ENCODE measurements around the gene TMEM267. TPM values are rescaled to one million over a fixed set of nuclear protein-coding genes. Genes with fewer than 3 reads are reported as not detected.

TMEM267 gene
- total and polyA plus RNA-seq, 2 of the 4 experiments (the other 2 are of a cell fraction): 9.2 to 12.0 TPM

DNA sequence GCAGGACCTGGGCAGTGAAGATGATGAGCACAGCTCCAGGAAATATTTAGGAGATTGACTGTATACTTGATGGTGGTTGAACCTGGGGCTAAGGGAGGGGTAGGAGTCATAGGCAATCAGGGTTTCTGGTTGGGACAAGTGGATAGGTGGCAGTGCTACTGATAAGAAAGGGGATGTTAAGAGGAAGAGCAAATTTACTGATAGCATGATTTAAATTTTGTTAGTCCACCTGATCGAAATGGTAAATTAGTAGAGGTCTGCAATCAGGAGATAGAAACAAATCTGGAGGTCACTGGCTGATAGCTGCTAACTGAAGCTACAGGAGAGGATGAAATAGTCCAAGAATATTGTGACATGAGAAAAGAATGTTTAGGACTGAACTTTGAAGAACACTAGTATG, 37.0 kb upstream of the TMEM267 start:
- POLR2A ChIA-PET (ENCODE audit: unreplicated experiment): no interaction called here
- no peak for ATAC-seq (ENCODE audit: low read depth)
- 100% methylated on average over 1 of the region's 1 CpG; no CpG with 5 or more reads in 1 of the 2 experiments for WGBS, 2 experiments (ENCODE audit: extremely low coverage in 2 of 2, insufficient read length in 1 of 2)

More for the DNA sequence above, 37.0 kb upstream of the TMEM267 start:
- Histone ChIP-seq H3K18ac (ENCODE audit: low read depth, low read length) (no peak overlapping the region), H3K4me3 (ENCODE audit: insufficient read depth, low read depth, low read length) (no peak overlapping the region), H3K4me2 (ENCODE audit: low read depth, low read length) (no peak overlapping the region), H3K36me3 (ENCODE audit: control insufficient read depth, insufficient read depth, low read length) (peaks cover 12% of the 10 kb centered on the region), H3K23ac (ENCODE audit: low read depth, low read length) (no peak overlapping the region), H3K14ac (replicated peaks; ENCODE audit: low read depth, low read length) (no peak overlapping the region), H3K79me1 (ENCODE audit: low read depth in 1 of 2, low read length in 2 of 2) (peaks cover 0 to 6% of the 10 kb centered on the region in 2 experiments; a peak in 2 of 4 replicates), H2AK9ac (replicated peaks; ENCODE audit: low read depth, low read length, poor library complexity) (no peak overlapping the region), H3K27ac (ENCODE audit: insufficient read depth, low read length) (no peak overlapping the region), H3K9me3 (ENCODE audit: control insufficient read depth, insufficient read depth, low read length) (no peaks in the 10 kb centered on the region), H4K20me1 (ENCODE audit: insufficient read depth, low read length) (no peaks in the 10 kb centered on the region), H2BK20ac (ENCODE audit: low read depth, low read length) (no peak overlapping the region), H3K4ac (ENCODE audit: low read depth, low read length) (no peak overlapping the region), H4K8ac (ENCODE audit: low read depth in 2 of 2, low read length in 2 of 2) (no peak overlapping the region), H2BK5ac (ENCODE audit: low read depth, low read length, poor library complexity, severe bottlenecking) (no peak overlapping the region), H3K4me1 (ENCODE audit: control insufficient read depth, insufficient read depth, low read length) (no peaks in the 10 kb centered on the region), H3K27me3 (ENCODE audit: control insufficient read depth, insufficient read depth, low read length) (no peaks in the 10 kb centered on the region), H4K5ac (ENCODE audit: low read depth, low read length) (no peak overlapping the region), H2AK5ac (ENCODE audit: low read depth, low read length) (no peak overlapping the region), H3K9ac (ENCODE audit: low read depth, low read length) (no peak overlapping the region), H4K91ac (ENCODE audit: insufficient read depth, low read depth, low read length) (no peak overlapping the region), H2AFZ (replicated peaks; ENCODE audit: low read length, poor library complexity) (no peak overlapping the region), H2BK15ac (ENCODE audit: low read depth, low read length) (no peak overlapping the region), H2BK120ac (ENCODE audit: low read depth, low read length) (no peak overlapping the region), H3K56ac (ENCODE audit: extremely low read depth, insufficient read depth, low read length) (no peak overlapping the region), H3K9me1 (ENCODE audit: insufficient read depth, low read length) (no peaks in the 10 kb centered on the region)
- dilution Hi-C loops (cut with HindIII; ENCODE audit: low sequenced_read_pairs, unreplicated experiment) (no loop called here), in situ Hi-C loops (cut with MboI; ENCODE audit: low sequenced_read_pairs) (no loop called here), intact Hi-C loops (cut with micrococcal nuclease) (no loop called here)
- TF ChIP-seq NFE2L2 (IDR thresholded peaks at IDR 0.05; ENCODE audit: low read depth, low read length): no peak
- TF ChIP-seq, protein P1, sequence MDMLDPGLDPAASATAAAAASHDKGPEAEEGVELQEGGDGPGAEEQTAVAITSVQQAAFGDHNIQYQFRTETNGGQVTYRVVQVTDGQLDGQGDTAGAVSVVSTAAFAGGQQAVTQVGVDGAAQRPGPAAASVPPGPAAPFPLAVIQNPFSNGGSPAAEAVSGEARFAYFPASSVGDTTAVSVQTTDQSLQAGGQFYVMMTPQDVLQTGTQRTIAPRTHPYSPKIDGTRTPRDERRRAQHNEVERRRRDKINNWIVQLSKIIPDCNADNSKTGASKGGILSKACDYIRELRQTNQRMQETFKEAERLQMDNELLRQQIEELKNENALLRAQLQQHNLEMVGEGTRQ (IDR thresholded peaks at IDR 0.05; ENCODE audit: low read depth, low read length): no peak
- no peak for TF ChIP-seq CEBPB (IDR thresholded peaks at IDR 0.05; ENCODE audit: low read depth, low read length)
- no peak for TF ChIP-seq CHD1 (IDR thresholded peaks at IDR 0.05; ENCODE audit: low read depth, low read length)
- TF ChIP-seq, protein P2, sequence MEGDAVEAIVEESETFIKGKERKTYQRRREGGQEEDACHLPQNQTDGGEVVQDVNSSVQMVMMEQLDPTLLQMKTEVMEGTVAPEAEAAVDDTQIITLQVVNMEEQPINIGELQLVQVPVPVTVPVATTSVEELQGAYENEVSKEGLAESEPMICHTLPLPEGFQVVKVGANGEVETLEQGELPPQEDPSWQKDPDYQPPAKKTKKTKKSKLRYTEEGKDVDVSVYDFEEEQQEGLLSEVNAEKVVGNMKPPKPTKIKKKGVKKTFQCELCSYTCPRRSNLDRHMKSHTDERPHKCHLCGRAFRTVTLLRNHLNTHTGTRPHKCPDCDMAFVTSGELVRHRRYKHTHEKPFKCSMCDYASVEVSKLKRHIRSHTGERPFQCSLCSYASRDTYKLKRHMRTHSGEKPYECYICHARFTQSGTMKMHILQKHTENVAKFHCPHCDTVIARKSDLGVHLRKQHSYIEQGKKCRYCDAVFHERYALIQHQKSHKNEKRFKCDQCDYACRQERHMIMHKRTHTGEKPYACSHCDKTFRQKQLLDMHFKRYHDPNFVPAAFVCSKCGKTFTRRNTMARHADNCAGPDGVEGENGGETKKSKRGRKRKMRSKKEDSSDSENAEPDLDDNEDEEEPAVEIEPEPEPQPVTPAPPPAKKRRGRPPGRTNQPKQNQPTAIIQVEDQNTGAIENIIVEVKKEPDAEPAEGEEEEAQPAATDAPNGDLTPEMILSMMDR (conservative IDR thresholded peaks at IDR 0.05; ENCODE audit: low read depth, low read length): no peak
- TF ChIP-seq, protein P3, sequence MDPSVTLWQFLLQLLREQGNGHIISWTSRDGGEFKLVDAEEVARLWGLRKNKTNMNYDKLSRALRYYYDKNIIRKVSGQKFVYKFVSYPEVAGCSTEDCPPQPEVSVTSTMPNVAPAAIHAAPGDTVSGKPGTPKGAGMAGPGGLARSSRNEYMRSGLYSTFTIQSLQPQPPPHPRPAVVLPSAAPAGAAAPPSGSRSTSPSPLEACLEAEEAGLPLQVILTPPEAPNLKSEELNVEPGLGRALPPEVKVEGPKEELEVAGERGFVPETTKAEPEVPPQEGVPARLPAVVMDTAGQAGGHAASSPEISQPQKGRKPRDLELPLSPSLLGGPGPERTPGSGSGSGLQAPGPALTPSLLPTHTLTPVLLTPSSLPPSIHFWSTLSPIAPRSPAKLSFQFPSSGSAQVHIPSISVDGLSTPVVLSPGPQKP (IDR thresholded peaks at IDR 0.05; ENCODE audit: borderline replicate concordance, low read depth, low read length): no peak
- TF ChIP-seq RFX5 (IDR thresholded peaks at IDR 0.05; ENCODE audit: low read depth, low read length): no peak
- no peak for TF ChIP-seq FOS (IDR thresholded peaks at IDR 0.05; ENCODE audit: low read depth, low read length)
- no peak for TF ChIP-seq MAFK (IDR thresholded peaks at IDR 0.05; ENCODE audit: low read depth, low read length)
- TF ChIP-seq MAZ (IDR thresholded peaks at IDR 0.05; ENCODE audit: borderline replicate concordance, low read depth, low read length): no peak
- TF ChIP-seq RCOR1 (IDR thresholded peaks at IDR 0.05; ENCODE audit: insufficient replicate concordance, low read length): no peak
- TF ChIP-seq MXI1 (IDR thresholded peaks at IDR 0.05; ENCODE audit: borderline replicate concordance, low read depth, low read length): no peak
- TF ChIP-seq BHLHE40 (IDR thresholded peaks at IDR 0.05; ENCODE audit: low read depth, low read length): no peak
- TF ChIP-seq RAD21 (IDR thresholded peaks at IDR 0.05; ENCODE audit: low read length): no peak
- TF ChIP-seq POLR2A (IDR thresholded peaks at IDR 0.05; ENCODE audit: low read depth, low read length): no peak
- TF ChIP-seq SMC3 (IDR thresholded peaks at IDR 0.05; ENCODE audit: low read depth, low read length): no peak
- CTCF ChIA-PET: interaction anchor here (0.6 kb wide), 1 partner anchor 21 kb away, joined by 3 read pairs; no protein-coding TSS in a partner anchor
- DNase-seq: no peak
- BruUV-seq (replicated peaks): no TSS peak

Data from IMR-90 (cell line).